SH-SY5Y (cell line): ENCODE results near the gene DMGDH.

Experiments
- GATA2 ChIP-seq: IDR thresholded peaks from 2 replicates; pipeline ENCODE4 v1.6.1; 2011; ENCODE audit warnings: mild to moderate bottlenecking, low read depth, low read length
- GATA3 ChIP-seq: IDR thresholded peaks from 2 replicates; pipeline ENCODE4 v1.6.1; 2011; ENCODE audit warnings: low read depth, mild to moderate bottlenecking, low read length, moderate library complexity

GRCh38 chr5:79081779-79082178 is 12.3 kb upstream of the DMGDH start:
- TF ChIP-seq GATA2 (no peak), GATA3 (no peak)
